NCI-H1105 (cell line): ENCODE data around the gene S100A3.
"Not testable (repeated sequence)": the region's sequence is repeated elsewhere in the genome, so short reads cannot be mapped to it uniquely, and the experiment has no call there.

Experiments used
- DNase-seq: peaks from one replicate; lab custom pipeline; 2025; lab: John Stamatoyannopoulos, UW

Gene S100A3

GRCh38 chr1:153568367-153569099 lies 19.5 kb upstream of the S100A3 start:
- DNase-seq = peak; percentile 89

DNA sequence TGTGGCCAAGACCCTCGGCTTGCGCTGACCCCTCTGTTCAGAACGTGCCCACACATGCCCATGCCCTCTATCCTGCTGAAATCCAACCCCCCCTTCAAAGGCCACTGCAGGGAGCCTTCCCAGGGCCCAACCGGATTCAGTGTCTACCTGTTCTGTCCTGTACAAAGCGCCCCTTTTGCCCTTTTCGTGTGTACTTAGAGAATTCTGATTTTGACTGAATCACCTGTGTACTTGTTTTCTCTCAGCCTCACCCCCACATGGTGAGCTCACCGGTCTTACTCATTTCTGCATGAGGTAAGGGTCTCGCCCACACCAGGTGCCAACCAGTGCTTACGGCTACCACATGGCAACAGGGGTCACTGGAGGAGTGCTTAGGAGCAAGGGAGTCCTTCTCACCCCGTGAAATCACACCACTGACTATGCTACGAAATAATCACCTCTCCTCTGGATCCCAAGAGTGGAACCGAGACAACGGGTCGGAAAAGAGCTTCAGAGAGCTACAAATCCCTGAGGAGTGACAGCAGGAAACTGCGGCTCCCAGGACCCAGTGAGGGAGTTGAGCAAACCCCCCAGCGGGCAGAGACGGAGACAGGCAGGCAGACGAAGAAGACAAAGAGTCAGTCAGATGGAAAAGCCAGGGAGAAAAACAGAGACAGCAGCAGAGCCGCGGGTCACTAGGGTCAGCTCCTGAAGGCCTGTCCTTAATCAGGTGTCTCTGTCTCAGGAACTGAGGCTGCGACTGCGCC lies 18.7 kb upstream of the S100A3 start:
- no peak for DNase-seq

GRCh38 chr1:153566414-153567371 lies 17.6 kb upstream of the S100A3 start:
- no peak for DNase-seq

DNA sequence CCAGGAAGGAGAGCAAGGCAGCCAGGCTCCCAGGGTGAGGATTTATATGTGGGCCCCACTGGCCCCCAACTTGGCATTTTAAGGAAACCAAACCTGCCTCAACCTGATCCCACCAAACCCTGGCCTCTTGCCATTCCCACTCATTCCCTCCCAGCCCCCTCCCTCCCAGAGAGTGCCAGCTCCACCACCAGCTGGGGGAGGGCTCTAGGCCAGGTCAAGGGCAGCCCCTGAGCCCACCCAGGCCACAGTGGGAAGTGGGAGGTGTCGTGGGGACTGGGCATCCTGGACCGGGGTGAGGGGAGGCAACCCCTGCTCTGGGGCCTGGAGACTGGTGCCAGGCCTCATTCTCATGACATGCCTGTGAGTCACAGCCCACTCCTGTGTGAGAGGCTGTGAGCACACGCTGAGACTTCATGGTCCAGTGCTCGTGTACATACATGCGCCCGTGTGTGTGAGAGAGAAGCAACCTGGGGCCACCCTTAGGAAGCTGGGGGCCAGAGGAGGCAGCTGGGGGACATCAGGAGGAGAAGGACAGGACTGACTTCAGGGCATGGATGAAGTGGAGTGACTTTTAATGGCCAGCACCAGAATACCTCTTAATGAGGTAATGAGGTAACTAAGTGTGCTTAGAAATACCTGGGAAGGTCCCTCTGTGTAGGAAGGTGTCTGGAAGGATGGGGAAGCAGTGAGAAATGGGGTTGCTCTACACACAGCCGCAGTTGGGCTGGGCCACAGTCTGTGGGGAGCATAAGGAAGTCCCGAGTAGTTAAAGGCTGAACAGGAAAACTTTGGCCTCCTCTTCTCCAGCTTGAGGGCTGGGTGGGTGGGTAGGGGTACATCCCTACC lies 16.7 kb upstream of the S100A3 start, which contains the start of gene S100A2:
Gene S100A2 (minus strand): TSS at position 316 of the 846 bp plus-strand sequence. CDS start 1,967 bp downstream, outside the sequence.
- no peak for DNase-seq

- no peak for DNase-seq
These were observed 14.9 kb upstream of the S100A3 start for GRCh38 chr1:153563991-153564390.

- no peak for DNase-seq
These were observed 14.4 kb upstream of the S100A3 start for GRCh38 chr1:153563483-153563901.

DNA sequence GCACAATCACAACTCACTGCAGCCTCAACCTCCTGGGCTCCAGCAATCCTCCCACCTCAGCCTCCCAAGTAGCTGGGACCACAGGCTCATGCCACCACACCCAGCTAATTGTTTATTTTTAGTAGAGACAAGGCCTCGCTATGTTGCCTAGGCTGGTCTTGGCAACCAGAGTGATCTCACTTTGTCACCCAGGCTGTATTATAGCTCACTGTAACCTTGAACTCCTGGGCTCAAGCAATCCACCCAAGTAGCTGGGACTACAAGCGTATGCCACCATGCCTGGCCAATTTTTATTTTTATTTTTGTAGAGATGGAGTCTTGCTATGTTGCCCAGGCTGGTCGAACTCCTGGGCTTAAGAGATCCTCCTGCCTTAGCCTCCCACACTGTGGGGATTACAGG lies 13.0 kb upstream of the S100A3 start:
- DNase-seq = not testable (repeated sequence)

DNA sequence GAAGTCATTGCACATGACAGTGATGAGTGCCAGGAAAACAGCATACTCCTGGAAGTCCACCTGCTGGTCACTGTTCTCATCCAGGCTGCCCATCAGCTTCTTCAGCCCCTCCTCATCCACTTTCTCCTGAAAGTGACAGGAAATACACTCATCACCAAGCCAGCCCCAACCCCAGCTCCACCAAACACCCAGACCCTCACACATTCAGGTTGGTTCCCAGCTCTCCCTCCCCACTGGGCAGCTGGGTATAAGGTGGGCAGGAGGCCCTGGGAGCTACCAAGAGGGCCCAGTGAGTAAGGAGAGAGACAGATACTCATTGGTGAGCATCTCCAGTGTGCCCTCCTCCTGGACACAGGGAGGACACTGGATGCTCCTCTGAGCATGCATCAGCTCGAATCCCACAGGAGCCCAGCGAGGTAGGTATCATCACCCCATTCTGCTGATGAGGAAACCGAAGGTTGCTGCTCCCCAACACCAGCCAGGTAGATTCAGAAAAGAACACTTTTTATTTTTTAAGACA lies 12.5 kb upstream of the S100A3 start:
- DNase-seq = no peak

- DNase-seq = no peak
These were observed 11.9 kb upstream of the S100A3 start for GRCh38 chr1:153560771-153561465.

- no peak for DNase-seq
These were observed 11.2 kb upstream of the S100A3 start for GRCh38 chr1:153560241-153560640.

GRCh38 chr1:153557877-153558276 lies 8.8 kb upstream of the S100A3 start:
- DNase-seq = no peak

GRCh38 chr1:153556348-153556747 lies 7.3 kb upstream of the S100A3 start:
- DNase-seq = no peak

GRCh38 chr1:153553830-153554541 lies 4.9 kb upstream of the S100A3 start:
- DNase-seq = no peak

DNA sequence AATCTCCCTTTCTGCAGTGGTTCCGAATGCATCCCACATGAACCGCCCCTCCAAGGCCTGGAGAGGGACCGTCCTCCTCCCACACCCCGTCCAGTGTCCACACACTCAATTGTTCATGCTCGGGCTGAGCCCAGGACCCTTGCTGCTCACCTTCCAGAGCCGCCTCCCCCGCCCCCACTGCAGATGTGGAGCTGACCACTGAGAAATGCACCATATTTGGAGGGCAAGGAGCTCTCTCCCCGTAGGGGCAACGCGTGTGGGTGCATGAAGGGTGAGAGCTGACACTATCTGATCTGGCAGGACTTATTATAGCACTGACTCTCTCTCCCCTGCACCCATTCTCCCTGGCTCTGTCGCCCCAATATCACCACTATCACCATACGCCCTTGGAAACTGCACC lies 4.0 kb upstream of the S100A3 start:
- no peak for DNase-seq

GRCh38 chr1:153552335-153552734 lies 3.3 kb upstream of the S100A3 start:
- DNase-seq = no peak

DNA sequence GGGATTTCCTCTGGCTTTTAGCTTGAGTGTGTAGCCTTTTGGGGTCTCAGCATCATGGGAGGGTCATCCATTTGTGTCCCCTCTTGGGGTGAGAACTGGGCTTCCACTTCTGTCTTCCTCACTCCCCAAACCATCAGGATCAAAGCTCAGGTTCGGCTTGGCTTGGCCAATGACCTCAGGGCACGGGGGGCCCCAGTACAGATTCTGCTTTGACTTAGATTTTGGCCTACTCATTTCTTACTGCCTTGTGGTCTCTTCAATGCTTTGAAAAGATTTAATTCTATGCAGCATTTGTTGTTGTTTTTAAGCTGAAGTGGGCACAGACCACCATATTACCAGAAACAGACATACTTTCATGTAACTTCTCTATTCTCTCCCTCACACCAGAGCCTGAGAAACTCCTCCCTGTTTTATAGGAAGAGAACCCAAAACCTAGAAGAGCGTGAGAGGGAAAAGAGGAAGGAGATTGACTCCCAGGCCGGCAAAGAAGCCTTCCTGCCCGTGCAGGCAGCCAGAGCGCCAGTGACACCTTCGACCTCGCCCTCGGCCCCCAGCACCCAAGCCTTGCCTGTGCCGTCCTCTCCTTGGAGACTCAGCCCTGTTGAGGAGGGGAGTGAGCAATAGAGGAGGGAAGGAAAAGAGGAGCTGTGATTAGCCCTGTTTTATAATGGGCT lies 1.9 kb upstream of the S100A3 start:
- no peak for DNase-seq

GRCh38 chr1:153550398-153550758 lies 1.3 kb upstream of the S100A3 start:
- DNase-seq = no peak

DNA sequence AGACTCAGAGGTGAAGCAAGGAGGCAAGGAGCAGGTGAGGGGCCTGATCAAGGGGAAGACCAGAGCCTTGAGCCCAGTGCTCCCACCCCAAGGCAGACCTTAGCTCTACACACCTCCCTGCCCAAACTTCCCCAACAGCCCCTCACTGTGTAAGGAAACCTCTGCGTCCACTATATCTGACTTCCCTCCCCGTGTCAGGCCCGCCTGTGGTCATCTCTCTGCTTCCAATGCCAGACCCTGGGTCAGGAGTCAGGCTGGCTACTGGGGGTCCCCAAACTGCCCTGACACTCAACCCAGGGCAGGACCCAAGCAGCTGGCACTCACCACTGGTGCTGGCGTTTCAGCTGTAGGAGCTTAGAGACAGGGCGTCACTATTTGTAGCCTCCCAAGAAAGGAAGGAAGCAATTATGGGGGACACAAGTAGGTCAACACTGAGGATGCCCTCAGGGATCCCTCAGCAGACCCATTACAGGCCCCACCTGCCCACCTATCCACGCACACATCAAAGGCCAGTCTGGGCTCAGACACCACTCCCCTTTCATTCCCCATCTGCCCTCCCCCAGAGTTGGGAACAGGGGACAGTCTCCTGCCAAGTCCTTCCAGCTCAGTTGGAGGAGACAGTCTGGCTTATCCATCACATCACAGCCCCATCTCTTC lies 811 bp upstream of the S100A3 start:
- no peak for DNase-seq
